COLO668 (cell line): ENCODE results near the gene DDX47.
"Not testable (repeated sequence)": the region's sequence is repeated elsewhere in the genome, so short reads cannot be mapped to it uniquely, and the experiment has no call there.

Source experiments
- DNase-seq: peaks from one replicate; lab custom pipeline; 2025; ENCODE audit not compliant: unreplicated experiment; lab: John Stamatoyannopoulos, UW

The DDX47 gene

DNA sequence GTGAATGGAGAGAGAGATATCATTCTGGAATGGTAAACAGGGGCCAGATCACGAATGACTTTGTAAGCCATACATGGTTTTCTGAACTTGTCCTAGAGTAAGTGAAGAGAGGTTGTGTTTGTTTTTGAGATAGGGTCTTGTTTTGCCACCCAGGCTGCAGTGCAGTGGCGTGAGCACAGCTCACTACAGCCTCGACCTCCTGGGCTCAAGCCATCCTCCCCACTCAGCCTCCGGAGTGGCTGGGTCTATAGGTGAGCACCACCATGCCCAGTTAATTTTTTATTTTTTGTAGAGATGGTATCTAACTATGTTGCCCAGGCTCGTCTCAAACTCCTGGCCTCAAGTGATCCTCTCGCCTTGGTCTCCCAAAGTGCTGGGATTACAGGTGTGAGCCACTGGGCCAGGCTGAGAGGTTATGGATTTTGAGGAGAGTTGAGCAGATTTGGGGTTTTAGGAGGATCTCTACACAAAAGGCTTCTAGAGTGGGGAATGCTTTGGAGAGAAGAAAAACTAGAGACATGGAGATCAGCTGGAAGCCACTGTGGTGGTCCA lies 58.5 kb downstream of the DDX47 start:
- DNase-seq = no peak

DNA sequence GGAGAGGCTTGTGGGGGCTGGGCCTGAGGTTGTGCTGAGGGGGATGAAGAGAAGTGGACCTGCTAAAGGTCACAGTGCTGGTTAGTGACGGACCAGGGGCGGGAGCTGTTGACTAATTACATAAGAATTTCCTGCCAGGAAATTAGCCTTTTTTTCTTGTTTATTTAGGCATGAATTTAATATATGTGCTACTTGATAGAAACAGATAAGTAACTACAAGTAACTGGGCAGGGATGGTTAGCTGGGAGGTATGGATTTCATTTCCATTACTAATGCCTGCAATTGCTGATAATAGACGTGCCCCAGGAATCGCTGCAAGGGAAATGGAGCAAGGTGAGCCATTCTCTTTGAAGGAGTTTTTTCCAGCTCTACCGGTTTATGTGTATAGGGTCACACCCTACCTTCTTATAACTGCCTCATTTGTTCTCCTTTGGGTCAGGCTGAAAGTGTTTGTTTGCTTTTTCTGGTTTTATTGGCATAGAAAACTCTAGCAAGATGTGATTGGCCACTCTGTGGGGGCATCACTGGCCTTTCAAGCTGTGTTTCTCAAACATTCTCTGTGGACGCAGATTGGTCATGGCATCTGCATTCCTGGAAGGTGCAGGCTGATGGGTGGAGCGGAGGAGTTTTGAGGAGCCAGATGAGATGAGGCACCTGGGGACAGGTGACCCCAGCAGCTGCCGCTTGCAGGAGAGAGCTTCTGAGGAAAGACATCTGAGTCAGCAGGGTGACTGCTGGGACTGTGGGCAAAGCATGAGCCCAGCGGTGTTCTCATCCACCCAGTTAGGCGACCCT lies 59.2 kb downstream of the DDX47 start:
- no peak for DNase-seq

DNA sequence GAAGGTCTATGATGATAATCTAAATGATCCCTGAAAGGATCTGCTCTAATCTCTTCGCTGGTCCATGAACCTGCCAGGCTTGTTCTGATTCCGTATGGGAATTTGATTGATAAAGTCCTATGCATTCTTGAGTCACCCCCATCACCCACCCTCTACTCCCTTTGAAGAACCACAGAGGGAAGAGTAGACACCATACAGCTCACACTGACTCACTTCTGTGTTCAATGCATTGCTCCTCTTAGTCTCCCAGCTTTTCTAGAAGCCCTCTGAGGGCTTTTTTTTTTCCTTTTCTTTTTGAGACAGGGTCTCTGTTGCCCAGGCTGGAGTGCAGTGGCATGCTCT lies 59.8 kb downstream of the DDX47 start:
- no peak for DNase-seq

DNA sequence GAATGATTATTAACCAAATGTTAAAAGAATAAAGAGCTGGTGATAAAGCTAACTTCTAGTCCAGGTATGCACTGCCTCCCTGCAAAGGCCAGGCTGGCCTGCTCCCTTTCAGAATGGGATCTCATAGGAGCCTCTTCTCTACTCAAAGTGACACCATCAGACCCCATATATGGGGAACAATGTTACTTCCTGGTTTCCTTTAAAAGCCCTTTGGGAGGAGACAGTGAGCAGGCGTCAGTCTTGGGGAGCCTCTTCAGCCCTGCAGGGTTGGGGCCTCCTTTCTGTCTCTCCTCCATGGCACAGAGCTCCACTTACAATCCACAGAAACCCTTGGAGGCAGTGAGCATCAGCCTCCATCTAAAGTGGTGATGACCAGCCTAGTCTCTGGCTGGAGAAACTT lies 60.9 kb downstream of the DDX47 start:
- no peak for DNase-seq

DNA sequence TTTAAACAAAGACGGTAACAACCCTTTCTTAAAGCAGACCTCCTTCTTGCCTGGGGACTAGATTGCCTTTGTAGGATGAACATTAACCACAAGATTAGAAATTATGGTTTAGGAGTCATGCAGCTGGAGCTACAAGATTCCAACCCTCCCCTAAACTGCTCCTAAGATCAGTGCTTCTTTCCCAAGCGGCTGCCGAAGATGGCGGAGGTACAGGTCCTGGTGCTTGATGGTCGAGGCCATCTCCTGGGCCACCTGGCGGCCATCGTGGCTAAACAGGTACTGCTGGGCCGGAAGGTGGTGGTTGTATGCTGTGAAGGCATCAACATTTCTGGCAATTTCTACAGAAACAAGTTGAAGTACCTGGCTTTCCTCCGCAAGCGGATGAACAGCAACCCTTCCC lies 62.2 kb downstream of the DDX47 start:
- DNase-seq = not testable (repeated sequence)

DNA sequence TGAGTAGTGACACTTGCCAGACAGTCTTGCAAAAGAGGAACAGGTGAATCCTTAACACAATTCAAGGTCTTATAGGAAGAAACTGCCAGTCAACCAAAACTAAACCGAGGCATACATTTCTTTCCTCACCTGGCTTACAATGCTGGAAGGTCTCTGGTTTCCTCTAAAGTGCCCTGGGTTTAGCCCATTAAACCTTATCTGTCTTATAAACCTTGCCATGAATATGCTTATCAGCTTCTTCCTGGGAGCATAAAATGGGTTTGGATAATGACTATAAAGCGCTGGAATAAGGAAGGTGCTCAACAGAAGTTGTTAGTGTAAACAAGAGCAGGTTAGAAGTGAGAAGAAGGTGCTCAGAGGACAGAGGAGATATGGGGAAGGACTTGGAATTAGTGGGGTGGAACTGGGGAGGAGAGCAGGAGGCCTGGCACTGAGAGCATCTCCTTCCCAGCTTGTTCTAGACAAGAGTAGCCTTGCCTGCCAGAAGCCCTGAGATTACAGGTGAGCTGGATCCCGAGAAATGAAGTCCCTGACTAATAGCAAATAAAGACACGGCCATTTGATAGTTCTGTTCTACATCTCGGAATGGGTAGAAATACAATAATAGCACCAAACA lies 64.1 kb downstream of the DDX47 start:
- no peak for DNase-seq

DNA sequence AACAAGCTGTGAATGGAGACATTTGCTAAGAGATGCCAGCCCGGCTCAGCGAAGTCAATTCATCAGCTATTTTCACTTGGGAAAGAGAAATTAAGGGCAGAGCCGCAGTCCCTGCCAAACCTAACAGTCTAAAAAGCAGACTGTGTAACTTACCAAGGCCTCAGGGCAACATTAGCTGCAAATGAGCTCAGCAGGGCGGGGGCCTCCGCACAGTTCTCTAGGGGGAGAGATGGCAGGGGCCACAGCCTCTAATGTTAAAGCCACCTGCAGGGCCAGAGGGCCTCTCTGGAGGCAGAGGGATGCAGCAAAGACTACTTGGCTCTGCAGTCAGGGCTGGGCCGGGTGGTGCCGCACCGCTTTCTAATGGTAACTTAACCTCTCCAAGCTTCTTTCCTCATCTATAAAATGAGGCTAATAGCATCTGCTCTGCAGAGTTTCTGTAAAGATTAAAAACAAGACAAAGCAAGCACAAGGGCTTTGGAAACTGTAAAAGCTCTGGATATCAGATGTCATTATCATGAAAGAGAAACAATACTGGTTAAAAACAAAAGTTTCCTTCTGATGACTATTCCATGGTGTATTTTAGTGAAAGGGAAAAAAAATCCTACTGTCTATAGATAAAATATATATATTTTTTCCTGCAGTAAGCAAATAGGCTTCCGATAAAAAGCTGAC lies 64.8 kb downstream of the DDX47 start:
- DNase-seq = no peak
